T-helper 9 cell (primary cell): Measurements from ENCODE around the gene ENAH.

Experiments used
- DNase-seq: peaks from one replicate; pipeline ENCODE4 v3.0.0-alpha.2; 2020

The ENAH gene

GRCh38 chr1:225555821-225556220 is 97.1 kb downstream of the ENAH start:
- no peak for DNase-seq

- DNase-seq = no peak
Measured at GRCh38 chr1:225554216-225554812, 98.6 kb downstream of the ENAH start.

GRCh38 chr1:225549821-225550220 is 103.1 kb downstream of the ENAH start:
- DNase-seq = no peak

GRCh38 chr1:225548140-225548857 is 104.6 kb downstream of the ENAH start:
- no peak for DNase-seq

GRCh38 chr1:225545649-225546048 is 107.3 kb downstream of the ENAH start:
- no peak for DNase-seq

GRCh38 chr1:225544924-225545323 is 108.0 kb downstream of the ENAH start:
- DNase-seq = no peak

- DNase-seq = no peak
Measured at GRCh38 chr1:225544263-225544662, 108.7 kb downstream of the ENAH start.

GRCh38 chr1:225543350-225543749 is 109.6 kb downstream of the ENAH start:
- DNase-seq = no peak

- DNase-seq = no peak
Measured at GRCh38 chr1:225541383-225541782, 111.5 kb downstream of the ENAH start.

- no peak for DNase-seq
Measured at GRCh38 chr1:225539575-225539974, 113.3 kb downstream of the ENAH start.

- DNase-seq = no peak
Measured at GRCh38 chr1:225539069-225539468, 113.9 kb downstream of the ENAH start.

- DNase-seq = no peak
Measured at GRCh38 chr1:225537554-225538251, 115.2 kb downstream of the ENAH start.

GRCh38 chr1:225535280-225535679 is 117.6 kb downstream of the ENAH start:
- no peak for DNase-seq

GRCh38 chr1:225534772-225535171 is 118.2 kb downstream of the ENAH start:
- no peak for DNase-seq

GRCh38 chr1:225534135-225534534 is 118.8 kb downstream of the ENAH start:
- no peak for DNase-seq

GRCh38 chr1:225533238-225533637 is 119.7 kb downstream of the ENAH start:
- no peak for DNase-seq

- DNase-seq = no peak
Measured at GRCh38 chr1:225532240-225532944, 120.5 kb downstream of the ENAH start.

- no peak for DNase-seq
Measured at GRCh38 chr1:225529726-225530125, 123.2 kb downstream of the ENAH start.

GRCh38 chr1:225527575-225527974 is 125.3 kb downstream of the ENAH start:
- DNase-seq = no peak

GRCh38 chr1:225526878-225527277 is 126.0 kb downstream of the ENAH start:
- no peak for DNase-seq

- DNase-seq = no peak
Measured at GRCh38 chr1:225525377-225525776, 127.5 kb downstream of the ENAH start.

GRCh38 chr1:225524570-225524969 is 128.4 kb downstream of the ENAH start:
- DNase-seq = no peak

GRCh38 chr1:225523263-225523950 is 129.5 kb downstream of the ENAH start:
- no peak for DNase-seq
